ENCODE measurements around the gene ERBB4.

DNA sequence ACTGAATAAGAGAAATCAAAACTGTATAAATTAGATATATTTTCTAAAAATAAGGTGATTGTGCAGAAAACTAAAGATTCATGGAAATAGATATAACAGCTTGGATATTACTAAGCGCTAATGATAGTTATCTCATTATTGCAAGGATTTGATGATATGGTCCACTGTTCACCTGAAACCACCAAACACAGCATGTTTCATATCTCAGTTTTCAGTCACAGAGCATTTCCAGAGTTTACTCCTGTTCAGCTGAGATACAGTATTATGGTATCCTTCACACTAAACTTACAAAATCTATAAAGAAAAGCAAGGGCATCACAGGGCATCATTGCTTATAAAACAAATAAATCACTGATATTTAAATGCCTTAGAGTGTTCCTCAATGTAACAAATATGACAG, 591.6 kb downstream of the ERBB4 start:
- TF ChIP-seq CHD4 (IDR thresholded peaks at IDR 0.05; ENCODE audit: borderline replicate concordance) (no peak), HOXA7 (CRISPR knock-in tag; IDR thresholded peaks at IDR 0.05) (no peak), RFX5 (IDR thresholded peaks at IDR 0.05) (no peak), GATA3 (IDR thresholded peaks at IDR 0.05; ENCODE audit: borderline replicate concordance) (no peak), ZFP36 (IDR thresholded peaks at IDR 0.05; ENCODE audit: borderline replicate concordance, partially characterized antibody) (no peak)
- TF ChIP-seq, protein P1, sequence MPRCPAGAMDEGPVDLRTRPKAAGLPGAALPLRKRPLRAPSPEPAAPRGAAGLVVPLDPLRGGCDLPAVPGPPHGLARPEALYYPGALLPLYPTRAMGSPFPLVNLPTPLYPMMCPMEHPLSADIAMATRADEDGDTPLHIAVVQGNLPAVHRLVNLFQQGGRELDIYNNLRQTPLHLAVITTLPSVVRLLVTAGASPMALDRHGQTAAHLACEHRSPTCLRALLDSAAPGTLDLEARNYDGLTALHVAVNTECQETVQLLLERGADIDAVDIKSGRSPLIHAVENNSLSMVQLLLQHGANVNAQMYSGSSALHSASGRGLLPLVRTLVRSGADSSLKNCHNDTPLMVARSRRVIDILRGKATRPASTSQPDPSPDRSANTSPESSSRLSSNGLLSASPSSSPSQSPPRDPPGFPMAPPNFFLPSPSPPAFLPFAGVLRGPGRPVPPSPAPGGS (IDR thresholded peaks at IDR 0.05), result no peak
- TF ChIP-seq, protein P2, sequence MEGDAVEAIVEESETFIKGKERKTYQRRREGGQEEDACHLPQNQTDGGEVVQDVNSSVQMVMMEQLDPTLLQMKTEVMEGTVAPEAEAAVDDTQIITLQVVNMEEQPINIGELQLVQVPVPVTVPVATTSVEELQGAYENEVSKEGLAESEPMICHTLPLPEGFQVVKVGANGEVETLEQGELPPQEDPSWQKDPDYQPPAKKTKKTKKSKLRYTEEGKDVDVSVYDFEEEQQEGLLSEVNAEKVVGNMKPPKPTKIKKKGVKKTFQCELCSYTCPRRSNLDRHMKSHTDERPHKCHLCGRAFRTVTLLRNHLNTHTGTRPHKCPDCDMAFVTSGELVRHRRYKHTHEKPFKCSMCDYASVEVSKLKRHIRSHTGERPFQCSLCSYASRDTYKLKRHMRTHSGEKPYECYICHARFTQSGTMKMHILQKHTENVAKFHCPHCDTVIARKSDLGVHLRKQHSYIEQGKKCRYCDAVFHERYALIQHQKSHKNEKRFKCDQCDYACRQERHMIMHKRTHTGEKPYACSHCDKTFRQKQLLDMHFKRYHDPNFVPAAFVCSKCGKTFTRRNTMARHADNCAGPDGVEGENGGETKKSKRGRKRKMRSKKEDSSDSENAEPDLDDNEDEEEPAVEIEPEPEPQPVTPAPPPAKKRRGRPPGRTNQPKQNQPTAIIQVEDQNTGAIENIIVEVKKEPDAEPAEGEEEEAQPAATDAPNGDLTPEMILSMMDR (IDR thresholded peaks at IDR 0.05), result no peak
- TF ChIP-seq, protein P3, sequence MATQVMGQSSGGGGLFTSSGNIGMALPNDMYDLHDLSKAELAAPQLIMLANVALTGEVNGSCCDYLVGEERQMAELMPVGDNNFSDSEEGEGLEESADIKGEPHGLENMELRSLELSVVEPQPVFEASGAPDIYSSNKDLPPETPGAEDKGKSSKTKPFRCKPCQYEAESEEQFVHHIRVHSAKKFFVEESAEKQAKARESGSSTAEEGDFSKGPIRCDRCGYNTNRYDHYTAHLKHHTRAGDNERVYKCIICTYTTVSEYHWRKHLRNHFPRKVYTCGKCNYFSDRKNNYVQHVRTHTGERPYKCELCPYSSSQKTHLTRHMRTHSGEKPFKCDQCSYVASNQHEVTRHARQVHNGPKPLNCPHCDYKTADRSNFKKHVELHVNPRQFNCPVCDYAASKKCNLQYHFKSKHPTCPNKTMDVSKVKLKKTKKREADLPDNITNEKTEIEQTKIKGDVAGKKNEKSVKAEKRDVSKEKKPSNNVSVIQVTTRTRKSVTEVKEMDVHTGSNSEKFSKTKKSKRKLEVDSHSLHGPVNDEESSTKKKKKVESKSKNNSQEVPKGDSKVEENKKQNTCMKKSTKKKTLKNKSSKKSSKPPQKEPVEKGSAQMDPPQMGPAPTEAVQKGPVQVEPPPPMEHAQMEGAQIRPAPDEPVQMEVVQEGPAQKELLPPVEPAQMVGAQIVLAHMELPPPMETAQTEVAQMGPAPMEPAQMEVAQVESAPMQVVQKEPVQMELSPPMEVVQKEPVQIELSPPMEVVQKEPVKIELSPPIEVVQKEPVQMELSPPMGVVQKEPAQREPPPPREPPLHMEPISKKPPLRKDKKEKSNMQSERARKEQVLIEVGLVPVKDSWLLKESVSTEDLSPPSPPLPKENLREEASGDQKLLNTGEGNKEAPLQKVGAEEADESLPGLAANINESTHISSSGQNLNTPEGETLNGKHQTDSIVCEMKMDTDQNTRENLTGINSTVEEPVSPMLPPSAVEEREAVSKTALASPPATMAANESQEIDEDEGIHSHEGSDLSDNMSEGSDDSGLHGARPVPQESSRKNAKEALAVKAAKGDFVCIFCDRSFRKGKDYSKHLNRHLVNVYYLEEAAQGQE (IDR thresholded peaks at IDR 0.05), result no peak
- TF ChIP-seq, protein P4, sequence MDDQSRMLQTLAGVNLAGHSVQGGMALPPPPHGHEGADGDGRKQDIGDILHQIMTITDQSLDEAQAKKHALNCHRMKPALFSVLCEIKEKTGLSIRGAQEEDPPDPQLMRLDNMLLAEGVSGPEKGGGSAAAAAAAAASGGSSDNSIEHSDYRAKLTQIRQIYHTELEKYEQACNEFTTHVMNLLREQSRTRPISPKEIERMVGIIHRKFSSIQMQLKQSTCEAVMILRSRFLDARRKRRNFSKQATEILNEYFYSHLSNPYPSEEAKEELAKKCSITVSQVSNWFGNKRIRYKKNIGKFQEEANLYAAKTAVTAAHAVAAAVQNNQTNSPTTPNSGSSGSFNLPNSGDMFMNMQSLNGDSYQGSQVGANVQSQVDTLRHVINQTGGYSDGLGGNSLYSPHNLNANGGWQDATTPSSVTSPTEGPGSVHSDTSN (IDR thresholded peaks at IDR 0.05), result no peak
